HG02759 (cell line): Measurements from ENCODE around the gene SCYL2.
"Not testable (repeated sequence)": the region's sequence is repeated elsewhere in the genome, so short reads cannot be mapped to it uniquely, and the experiment has no call there.

Source experiments
- ATAC-seq: cut with Tn5 transposase; IDR thresholded peaks from one replicate; pipeline ENCODE4 v1.9.1; 2021; ENCODE audit warnings: mild to moderate bottlenecking, moderate library complexity; ENCODE audit not compliant: unreplicated experiment

The SCYL2 gene

DNA sequence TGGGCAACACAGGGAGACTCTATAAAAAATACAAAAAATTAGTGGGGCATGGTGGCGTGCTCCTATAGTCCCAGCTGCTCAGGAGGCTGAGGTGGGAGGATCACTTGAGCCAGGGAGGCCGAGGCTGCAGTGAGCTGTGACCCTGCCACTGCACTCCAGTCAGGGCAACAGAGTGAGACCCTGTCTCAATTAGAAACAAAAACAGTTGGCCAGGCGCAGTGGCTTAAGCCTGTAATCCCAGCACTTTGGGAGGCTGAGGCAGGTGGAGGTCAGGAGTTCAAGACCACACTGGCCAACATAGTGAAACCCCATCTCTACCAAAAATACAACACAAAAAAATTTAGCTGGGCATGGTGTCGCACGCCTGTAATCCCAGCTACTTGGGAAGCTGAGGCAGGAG lies 1.9 kb upstream of the SCYL2 start:
- not testable (repeated sequence) for ATAC-seq

- ATAC-seq = peak; percentile 7
These were observed 1.0 kb upstream of the SCYL2 start for GRCh38 chr12:100265732-100266584.

DNA sequence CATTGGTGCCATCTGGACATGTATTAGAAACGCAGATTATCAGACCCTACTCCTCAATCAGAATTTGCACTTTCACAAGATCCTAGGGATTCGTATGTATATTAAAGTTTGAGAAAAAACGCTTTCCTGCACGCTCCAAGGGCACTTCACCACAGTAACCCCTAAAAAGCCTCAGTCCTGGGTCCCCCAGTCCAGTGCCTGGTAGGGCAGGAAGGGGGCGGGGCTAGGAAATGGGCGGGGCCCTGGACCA lies 467 bp upstream of the SCYL2 start:
- peak; percentile 88 for ATAC-seq

DNA sequence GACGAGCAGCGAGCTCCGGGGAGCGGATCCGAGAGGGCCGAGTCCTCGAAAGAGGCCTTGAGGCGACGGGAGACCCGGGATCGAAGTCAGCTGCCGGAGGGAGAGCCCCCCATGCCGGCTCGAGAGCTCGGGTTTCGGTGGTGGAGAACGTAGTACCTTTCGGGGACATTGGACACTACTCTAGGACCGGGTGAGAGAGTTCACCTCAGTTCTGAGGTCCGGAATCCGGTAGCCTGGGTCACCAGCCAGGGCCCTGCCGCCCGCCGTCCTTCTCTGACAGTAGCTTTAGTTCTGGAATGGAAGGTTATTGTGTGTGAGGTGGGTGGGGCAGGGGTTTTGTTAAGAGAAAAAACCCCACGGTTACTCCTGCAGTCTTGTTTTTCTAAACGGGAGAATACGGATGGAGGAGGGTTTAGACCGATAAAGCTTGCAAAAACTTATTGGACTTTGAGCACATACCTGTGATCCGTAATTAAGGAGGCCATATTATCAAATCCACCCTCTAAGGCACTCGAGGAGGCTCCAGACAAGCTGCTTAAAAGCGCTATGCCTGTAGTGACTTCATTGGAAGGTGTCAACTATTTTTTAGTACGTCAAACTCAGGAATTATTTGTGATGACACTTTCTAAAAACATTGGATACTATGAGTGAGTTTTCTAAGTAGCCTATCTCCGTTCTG lies 765 bp downstream of the SCYL2 start:
- peak; percentile 12 for ATAC-seq

DNA sequence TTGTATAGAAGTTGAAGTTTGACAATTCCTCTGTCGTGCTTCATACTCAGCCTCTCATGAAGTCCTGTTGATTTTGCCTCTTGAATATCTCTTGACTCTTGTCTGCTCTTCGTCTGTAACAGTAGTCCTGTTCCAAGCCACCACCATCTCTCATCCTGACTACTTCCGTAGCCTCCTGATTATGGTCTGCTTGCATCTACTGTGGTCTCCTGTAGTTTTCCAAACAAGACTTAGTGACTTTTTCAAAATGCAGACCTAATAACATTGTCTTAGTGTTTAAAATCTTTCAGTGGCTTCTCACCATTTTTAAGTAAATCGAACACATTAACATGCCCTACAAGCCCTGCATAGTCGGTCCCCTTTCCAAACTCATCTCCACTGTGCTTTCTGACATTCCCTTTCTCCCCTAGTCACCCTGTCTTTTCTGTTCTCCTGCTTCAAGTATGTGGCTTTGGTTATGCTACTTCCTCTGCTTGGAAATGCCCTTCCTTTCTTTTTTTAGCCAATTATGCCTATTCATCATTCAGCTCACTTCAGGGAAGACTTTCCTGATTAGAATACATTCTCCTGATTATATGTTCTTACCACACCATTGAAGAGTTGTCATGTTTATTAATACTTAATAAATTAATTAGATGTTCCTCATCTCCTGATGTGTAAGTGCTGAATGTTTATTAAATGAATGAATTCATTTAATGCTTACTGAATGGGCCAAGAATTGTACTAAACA lies 2.0 kb downstream of the SCYL2 start:
- ATAC-seq = no peak

- ATAC-seq = no peak
These were observed 6.8 kb downstream of the SCYL2 start for GRCh38 chr12:100273782-100274181.

DNA sequence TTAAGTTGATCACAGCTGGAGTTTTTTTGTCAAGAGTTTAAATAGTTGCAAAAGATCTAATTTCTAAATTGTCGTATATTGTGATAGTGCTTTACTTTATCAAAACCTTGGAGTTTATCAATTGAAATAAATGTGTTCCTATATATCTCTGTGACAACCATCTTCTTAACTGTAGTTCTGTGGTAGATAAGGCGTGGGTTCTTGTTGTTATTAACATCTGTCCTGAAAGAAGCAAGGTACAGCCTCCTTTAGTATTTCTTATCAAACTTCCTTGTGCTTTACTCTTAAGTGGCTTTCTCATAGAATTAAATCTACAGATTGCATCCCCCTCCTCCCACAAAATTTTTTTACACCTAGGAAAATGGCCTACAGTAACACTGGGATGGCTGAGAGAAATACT lies 7.3 kb downstream of the SCYL2 start:
- ATAC-seq = no peak

DNA sequence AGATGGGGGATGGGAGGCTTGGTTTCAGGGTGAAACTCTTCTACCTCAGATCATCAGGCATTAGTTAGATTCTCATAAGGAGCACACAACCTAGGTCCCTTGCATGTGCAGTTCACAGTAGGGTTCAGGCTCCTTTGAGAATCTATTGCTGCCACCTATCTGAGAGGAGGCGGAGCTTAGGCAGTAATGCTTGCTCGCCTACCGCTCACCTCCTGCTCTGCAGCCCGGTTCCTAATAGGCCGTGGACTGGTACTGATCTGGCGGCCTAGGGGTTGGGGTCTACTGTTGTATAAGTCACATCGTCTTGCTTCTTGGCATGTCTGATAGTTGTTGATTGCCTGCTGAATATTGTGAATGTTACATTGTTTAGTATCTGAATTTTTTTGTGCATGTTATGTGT lies 12.2 kb downstream of the SCYL2 start:
- no peak for ATAC-seq

DNA sequence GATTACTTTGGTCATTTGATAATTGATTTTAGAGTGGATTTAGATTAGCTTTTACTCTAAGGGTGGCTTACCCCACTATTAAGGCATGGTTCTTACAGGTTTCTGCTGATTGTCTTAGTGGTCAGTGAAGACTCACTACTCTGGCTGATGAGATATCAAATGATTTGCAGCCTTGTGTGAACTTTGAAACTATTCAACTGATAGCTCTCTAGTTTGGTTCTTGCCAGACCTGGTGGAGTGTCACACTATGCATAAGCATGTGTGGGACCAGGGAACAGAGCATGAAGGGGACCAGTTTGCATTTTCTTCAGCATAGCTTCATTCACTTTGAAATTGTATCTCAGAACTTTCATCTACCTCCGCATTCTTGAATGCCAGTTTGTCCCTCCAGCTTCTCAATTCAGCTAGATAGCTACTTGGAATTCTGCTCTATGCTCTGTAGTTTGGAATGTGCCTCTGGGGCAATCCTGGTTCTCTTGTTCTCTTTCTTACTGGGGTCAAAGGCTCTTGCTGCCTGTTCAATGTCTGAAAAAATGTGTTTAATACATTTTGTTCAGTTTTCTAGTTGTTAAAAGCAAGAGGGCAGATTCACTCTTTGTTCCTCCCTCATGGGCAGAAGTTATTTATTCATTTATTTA lies 12.7 kb downstream of the SCYL2 start:
- no peak for ATAC-seq

DNA sequence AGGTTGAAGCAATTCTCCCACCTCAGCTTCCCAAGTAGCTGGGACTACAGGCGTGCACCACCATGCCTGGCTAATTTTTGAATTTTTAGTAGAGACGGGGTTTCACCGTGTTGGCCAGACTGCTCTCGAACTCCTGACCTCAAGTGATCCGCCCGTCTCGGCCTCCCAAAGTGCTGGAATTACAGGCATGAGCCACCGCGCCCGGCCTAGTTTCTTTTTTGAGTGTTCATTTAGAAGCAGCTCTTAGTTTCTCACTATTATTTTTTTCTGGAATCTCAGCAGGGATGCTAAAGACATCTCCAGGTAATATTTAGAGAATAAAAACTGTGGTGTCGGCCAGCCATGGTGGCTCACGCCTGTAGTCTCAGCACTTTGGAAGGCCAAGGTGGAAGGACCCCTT lies 17.6 kb downstream of the SCYL2 start:
- ATAC-seq = not testable (repeated sequence)

- no peak for ATAC-seq
These were observed 22.1 kb downstream of the SCYL2 start for GRCh38 chr12:100289038-100289437.

DNA sequence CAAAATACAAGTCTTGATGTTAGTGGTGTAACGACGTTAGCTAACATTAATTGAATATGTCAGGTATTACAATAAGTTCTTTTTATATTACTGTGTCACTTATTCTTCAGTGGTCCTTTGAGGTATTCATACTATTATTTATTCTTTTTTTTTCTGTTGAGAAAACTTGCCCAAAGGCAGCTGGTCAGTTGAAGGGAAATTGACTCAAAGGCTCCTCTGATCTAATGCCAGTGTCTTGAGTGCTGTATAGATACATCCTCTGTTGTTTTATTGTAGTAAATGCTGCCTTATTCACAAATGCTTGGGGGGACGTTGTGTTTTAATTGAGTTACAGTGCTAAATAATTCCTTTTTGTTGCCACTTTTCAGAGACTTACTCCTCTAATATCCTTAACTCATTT lies 23.0 kb downstream of the SCYL2 start:
- ATAC-seq = no peak

DNA sequence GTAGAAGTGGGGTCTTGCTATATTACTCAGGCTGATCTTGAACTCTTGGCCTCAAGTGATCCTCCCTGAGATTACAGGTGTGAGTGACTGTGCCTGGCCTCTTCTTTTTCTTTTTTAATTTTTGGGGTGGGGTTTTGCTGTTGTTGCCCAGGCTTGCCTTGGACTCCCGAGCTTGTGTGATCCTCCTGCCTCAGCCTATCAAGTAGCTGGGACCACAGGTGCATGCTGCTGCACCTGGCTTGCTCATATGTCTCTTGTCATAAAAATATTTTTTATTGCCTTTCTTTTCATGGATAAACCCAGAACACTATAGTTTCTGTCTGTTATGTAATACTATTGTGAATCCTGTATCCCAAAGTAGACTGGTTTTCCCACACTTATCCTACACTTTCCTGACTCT lies 26.0 kb downstream of the SCYL2 start:
- no peak for ATAC-seq

GRCh38 chr12:100294366-100294765 lies 27.4 kb downstream of the SCYL2 start:
- not testable (repeated sequence) for ATAC-seq

DNA sequence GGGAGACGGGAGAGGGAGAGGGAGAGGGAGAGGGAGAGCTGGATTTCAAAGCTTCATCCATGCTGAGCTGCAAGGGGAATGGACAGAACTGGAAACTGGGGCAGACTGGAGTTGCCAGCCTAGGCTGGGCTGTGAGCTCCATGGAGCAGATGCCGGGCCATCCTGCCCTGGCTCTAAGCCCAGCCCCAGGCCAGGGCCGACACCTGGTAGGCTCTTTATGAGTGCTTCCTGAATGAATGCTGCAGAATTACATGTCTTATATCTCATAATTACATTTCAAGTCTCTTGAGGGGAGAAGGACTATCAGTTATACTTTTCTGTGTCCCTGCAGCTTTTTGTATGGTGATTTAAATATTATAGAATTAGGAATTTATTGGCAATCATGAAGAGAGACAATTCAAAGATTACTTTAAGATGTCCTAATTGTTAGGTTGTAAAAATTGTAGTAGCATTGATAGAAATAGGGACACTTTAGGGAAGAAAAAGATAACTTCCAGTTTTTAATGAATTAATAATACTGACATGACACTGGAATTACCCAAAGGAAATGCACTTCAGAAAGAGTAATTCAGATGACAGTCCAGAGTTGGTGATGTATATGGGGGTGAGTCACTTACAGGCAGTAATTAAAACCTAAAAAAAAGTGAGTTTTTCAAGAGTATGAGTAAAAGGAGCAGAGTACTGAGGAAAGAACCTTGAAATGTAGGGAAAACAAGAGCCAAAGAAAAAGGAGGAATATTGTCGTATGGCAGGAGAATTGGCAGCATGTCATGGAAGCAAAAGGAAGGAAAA lies 29.0 kb downstream of the SCYL2 start:
- ATAC-seq = no peak

DNA sequence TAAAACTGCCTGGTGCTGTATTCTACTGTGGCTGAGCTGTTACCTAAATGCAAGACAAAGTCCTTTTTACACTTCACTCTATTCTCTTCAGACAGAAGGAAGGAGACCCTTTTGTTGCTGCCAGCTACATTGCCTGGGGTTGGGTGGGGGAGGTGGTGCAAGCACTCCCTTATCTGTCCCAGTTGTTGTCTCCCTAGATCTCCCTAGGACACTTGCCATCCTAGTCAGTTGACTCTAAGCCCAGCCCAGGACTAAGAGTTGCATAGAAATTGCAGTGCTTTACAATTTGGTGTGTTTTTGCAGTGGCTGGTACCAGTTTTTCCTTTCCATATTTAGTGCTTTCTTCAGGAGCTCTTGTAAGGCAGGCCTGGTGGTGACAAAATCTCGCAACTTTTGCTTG lies 35.1 kb downstream of the SCYL2 start:
- ATAC-seq = no peak

- no peak for ATAC-seq
These were observed 36.9 kb downstream of the SCYL2 start for GRCh38 chr12:100303831-100304230.

- ATAC-seq = not testable (repeated sequence)
These were observed 37.4 kb downstream of the SCYL2 start for GRCh38 chr12:100304334-100304733.

DNA sequence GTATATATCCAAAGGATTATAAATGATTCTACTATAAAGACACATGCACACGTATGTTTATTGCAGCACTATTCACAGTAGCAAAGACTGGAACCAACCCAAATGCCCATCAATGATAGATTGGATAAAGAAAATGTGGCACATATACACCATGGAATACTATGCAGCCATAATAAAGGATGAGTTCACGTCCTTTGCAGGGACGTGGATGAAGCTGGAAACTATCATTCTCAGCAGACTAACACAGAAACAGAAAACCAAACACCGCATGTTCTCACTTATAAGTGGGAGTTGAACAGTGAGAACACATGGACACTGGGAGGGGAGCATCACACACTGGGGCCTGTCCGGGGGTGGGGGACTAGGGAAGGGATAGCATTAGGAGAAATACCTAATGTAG lies 41.2 kb downstream of the SCYL2 start:
- ATAC-seq = not testable (repeated sequence)

DNA sequence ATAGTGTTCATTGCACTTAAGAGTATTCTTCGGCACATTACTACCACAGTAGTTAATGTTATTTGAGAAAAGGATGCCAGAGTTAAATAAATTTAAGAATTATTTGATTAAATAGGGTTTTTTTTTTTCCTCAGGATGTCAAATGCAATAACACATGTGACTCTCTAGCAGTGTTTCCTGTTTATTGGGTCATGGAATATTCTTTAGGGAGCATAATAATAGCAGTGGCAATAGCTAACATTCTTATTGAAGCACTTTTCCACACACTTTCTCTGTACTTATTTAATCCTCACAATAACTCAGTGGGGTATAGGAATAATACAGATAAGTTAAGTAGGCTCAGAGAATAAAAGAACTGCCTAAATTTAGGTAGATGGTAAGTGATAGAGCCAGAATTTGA lies 44.3 kb downstream of the SCYL2 start:
- no peak for ATAC-seq

GRCh38 chr12:100317371-100317770 lies 50.4 kb downstream of the SCYL2 start:
- no peak for ATAC-seq
